Type B pancreatic cell (in vitro differentiated cells): ENCODE measurements around the gene IMPG2. TPM values are rescaled to one million over a fixed set of nuclear protein-coding genes. Genes with fewer than 3 reads are reported as not detected.

Source experiments
- DNase-seq: peaks from one replicate; pipeline ENCODE4 v3.0.0; 2021; ENCODE audit warnings: mixed read lengths; ENCODE audit not compliant: unreplicated experiment; ENCODE audit errors: extremely low spot score
- H3K27ac Mint-ChIP-seq: 2 replicates; pipeline ENCODE4 v1.8.0; 2021; ENCODE audit warnings: mild to moderate bottlenecking, mixed read lengths
- H3K27me3 Mint-ChIP-seq: 2 replicates; pipeline ENCODE4 v1.8.0; 2021; ENCODE audit warnings: mixed read lengths
- H3K36me3 Mint-ChIP-seq: 2 replicates; pipeline ENCODE4 v1.8.0; 2021; ENCODE audit warnings: mixed read lengths
- H3K4me1 Mint-ChIP-seq: one replicate; pipeline ENCODE4 v1.8.0; 2021; ENCODE audit warnings: mixed read lengths; ENCODE audit not compliant: unreplicated experiment
- H3K4me3 Mint-ChIP-seq: 2 replicates; pipeline ENCODE4 v1.8.0; 2021; ENCODE audit warnings: mild to moderate bottlenecking, mixed read lengths
- H3K9me3 Mint-ChIP-seq: 2 replicates; pipeline ENCODE4 v1.8.0; 2021; ENCODE audit warnings: mixed read lengths
- CTCF ChIP-seq: fragments of 200-600 bp; sonication (generic); conservative IDR thresholded peaks from 2 replicates; pipeline ENCODE4 v1.5.0; 2021; ENCODE audit warnings: antibody characterized with exemption, mild to moderate bottlenecking
- total RNA-seq: library from RNA; stranded (reverse); gene quantifications from 2 replicates; pipeline ENCODE4 v1.2.1, GENCODE V29; 2021; ENCODE audit warnings: low replicate concordance

IMPG2 gene
- total RNA-seq, 1 donor from 2014 or later, result 0.53 TPM

- Mint-ChIP-seq H3K27me3 (no peaks in the 10 kb centered on the region), H3K4me3 (no peak overlapping the region), H3K36me3 (no peaks in the 10 kb centered on the region), H3K27ac (no peak overlapping the region), H3K4me1 (peaks cover 20% of the 10 kb centered on the region), H3K9me3 (peaks cover 4% of the 10 kb centered on the region)
- no peak for TF ChIP-seq CTCF
- DNase-seq, result no peak
Measured at GRCh38 chr3:101252945-101253344, 67.4 kb downstream of the IMPG2 start.

- H3K4me1 Mint-ChIP-seq, result peaks cover 20% of the 10 kb centered on the region
- TF ChIP-seq CTCF, result no peak
- no peak for DNase-seq
- H3K4me3 Mint-ChIP-seq, result no peak overlapping the region
- peaks cover 4% of the 10 kb centered on the region for H3K9me3 Mint-ChIP-seq
- no peaks in the 10 kb centered on the region for H3K36me3 Mint-ChIP-seq
- H3K27ac Mint-ChIP-seq, result no peak overlapping the region
- H3K27me3 Mint-ChIP-seq, result no peaks in the 10 kb centered on the region
Measured at GRCh38 chr3:101252307-101252706, 68.1 kb downstream of the IMPG2 start.

GRCh38 chr3:101251441-101251840 lies 68.9 kb downstream of the IMPG2 start:
- DNase-seq, result no peak
- TF ChIP-seq CTCF, result no peak
- Mint-ChIP-seq H3K27ac (no peak overlapping the region), H3K36me3 (no peaks in the 10 kb centered on the region), H3K9me3 (peaks cover 4% of the 10 kb centered on the region), H3K4me1 (peaks cover 20% of the 10 kb centered on the region), H3K27me3 (no peaks in the 10 kb centered on the region), H3K4me3 (no peak overlapping the region)

- H3K9me3 Mint-ChIP-seq, result peaks cover 4% of the 10 kb centered on the region
- no peak overlapping the region for H3K27ac Mint-ChIP-seq
- TF ChIP-seq CTCF, result no peak
- H3K4me3 Mint-ChIP-seq, result no peak overlapping the region
- peaks cover 20% of the 10 kb centered on the region for H3K4me1 Mint-ChIP-seq
- H3K36me3 Mint-ChIP-seq, result no peaks in the 10 kb centered on the region
- no peaks in the 10 kb centered on the region for H3K27me3 Mint-ChIP-seq
- DNase-seq, result no peak
Measured at GRCh38 chr3:101249522-101249921, 70.9 kb downstream of the IMPG2 start.

- H3K27me3 Mint-ChIP-seq, result no peaks in the 10 kb centered on the region
- no peak for DNase-seq
- no peak overlapping the region for H3K4me3 Mint-ChIP-seq
- H3K4me1 Mint-ChIP-seq, result peaks cover 20% of the 10 kb centered on the region
- no peak overlapping the region for H3K27ac Mint-ChIP-seq
- TF ChIP-seq CTCF, result no peak
- H3K36me3 Mint-ChIP-seq, result no peaks in the 10 kb centered on the region
- peaks cover 4% of the 10 kb centered on the region for H3K9me3 Mint-ChIP-seq
Measured at GRCh38 chr3:101248736-101249135, 71.6 kb downstream of the IMPG2 start.

GRCh38 chr3:101244212-101244575 lies 76.2 kb downstream of the IMPG2 start:
- TF ChIP-seq CTCF, result no peak
- DNase-seq, result no peak
- peaks cover 8% of the 10 kb centered on the region for H3K4me1 Mint-ChIP-seq

More at GRCh38 chr3:101244212-101244575, 76.2 kb downstream of the IMPG2 start:
- Mint-ChIP-seq H3K9me3 (peaks cover 4% of the 10 kb centered on the region), H3K27ac (no peak overlapping the region), H3K36me3 (peaks cover 6% of the 10 kb centered on the region), H3K27me3 (no peaks in the 10 kb centered on the region), H3K4me3 (no peak overlapping the region)
